KMS-11 (cell line): Measurements from ENCODE around the gene NUMA1.

Experiments used
- H2AFZ ChIP-seq: fragments of 200-600 bp; sonication (generic); 2 replicates; pipeline ENCODE4 v1.6.1; 2016; ENCODE audit warnings: antibody characterized with exemption, mixed run types, low read depth
- H3K27ac ChIP-seq: fragments of 200-600 bp; sonication (generic); 2 replicates; pipeline ENCODE4 v1.6.1; 2016; ENCODE audit warnings: mild to moderate bottlenecking, mixed run types
- H3K27me3 ChIP-seq: fragments of 200-600 bp; sonication (generic); 2 replicates; pipeline ENCODE4 v1.6.1; 2017; ENCODE audit warnings: mild to moderate bottlenecking, low read depth, mixed run types, moderate library complexity; ENCODE audit not compliant: insufficient read depth
- H3K36me3 ChIP-seq: fragments of 200-600 bp; sonication (generic); 2 replicates; pipeline ENCODE4 v1.6.1; 2017; ENCODE audit warnings: mild to moderate bottlenecking, mixed run types; ENCODE audit not compliant: insufficient read depth
- H3K4me1 ChIP-seq: fragments of 200-600 bp; sonication (generic); 2 replicates; pipeline ENCODE4 v1.6.1; 2016; ENCODE audit warnings: mild to moderate bottlenecking, low read depth, mixed run types; ENCODE audit not compliant: poor library complexity, severe bottlenecking
- H3K4me2 ChIP-seq: fragments of 200-600 bp; sonication (generic); 2 replicates; pipeline ENCODE4 v1.7.0; 2016; ENCODE audit warnings: mild to moderate bottlenecking, mixed run types
- H3K4me3 ChIP-seq: fragments of 200-600 bp; sonication (generic); IDR thresholded peaks from 2 replicates; pipeline ENCODE4 v1.6.1; 2017; ENCODE audit warnings: low read depth, low read length, mixed read lengths; ENCODE audit not compliant: insufficient read depth
- H3K79me2 ChIP-seq: fragments of 200-600 bp; sonication (generic); 2 replicates; pipeline ENCODE4 v1.6.1; 2016; ENCODE audit warnings: low read depth, mixed run types; ENCODE audit not compliant: insufficient read depth
- H3K9ac ChIP-seq: fragments of 200-600 bp; sonication (generic); 2 replicates; pipeline ENCODE4 v1.6.1; 2016; ENCODE audit warnings: mild to moderate bottlenecking, mixed run types
- H4K20me1 ChIP-seq: fragments of 200-600 bp; sonication (generic); 2 replicates; pipeline ENCODE4 v1.6.1; 2016; ENCODE audit warnings: mild to moderate bottlenecking, mixed run types; ENCODE audit not compliant: insufficient read depth
- TF ChIP-seq, protein P1 (sequence below): fragments of 200-600 bp; sonication (generic); conservative IDR thresholded peaks from 2 replicates; pipeline ENCODE4 v1.6.1; 2017; ENCODE audit warnings: low read depth, mild to moderate bottlenecking, antibody characterized with exemption, low read length, moderate library complexity, mixed read lengths

The NUMA1 gene

DNA sequence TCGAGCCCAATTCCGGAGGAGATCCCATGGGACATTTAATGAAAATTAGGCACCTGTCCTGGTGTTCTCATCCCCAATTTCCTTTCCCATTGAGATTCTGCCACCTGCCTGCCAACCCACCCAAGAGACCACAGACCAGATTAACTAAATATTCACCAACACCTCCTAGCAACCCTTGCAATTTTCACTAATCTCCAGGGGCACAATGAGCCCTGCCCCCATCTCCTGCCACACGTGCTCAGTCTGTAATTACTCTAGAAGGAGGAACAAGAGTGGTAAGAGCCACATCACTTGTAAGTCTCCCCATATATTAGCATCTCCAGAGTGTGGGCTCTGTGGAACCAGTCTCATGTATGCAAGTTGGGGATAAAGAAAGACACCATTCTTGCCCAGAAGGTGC is 43.7 kb downstream of the NUMA1 start:
- Histone ChIP-seq H3K79me2 (peaks cover 87% of the 10 kb centered on the region), H3K4me3 (no peak overlapping the region), H3K36me3 (peaks cover 11% of the 10 kb centered on the region), H3K27me3 (no peaks in the 10 kb centered on the region), H3K4me1 (peaks cover 46% of the 10 kb centered on the region), H4K20me1 (no peaks in the 10 kb centered on the region), H3K27ac (no peak overlapping the region; the same call in 1 of the 2 replicates), H3K9ac (no peak overlapping the region), H2AFZ (no peak overlapping the region), H3K4me2 (peak overlapping the region; percentile 100)
- TF ChIP-seq, protein P1, sequence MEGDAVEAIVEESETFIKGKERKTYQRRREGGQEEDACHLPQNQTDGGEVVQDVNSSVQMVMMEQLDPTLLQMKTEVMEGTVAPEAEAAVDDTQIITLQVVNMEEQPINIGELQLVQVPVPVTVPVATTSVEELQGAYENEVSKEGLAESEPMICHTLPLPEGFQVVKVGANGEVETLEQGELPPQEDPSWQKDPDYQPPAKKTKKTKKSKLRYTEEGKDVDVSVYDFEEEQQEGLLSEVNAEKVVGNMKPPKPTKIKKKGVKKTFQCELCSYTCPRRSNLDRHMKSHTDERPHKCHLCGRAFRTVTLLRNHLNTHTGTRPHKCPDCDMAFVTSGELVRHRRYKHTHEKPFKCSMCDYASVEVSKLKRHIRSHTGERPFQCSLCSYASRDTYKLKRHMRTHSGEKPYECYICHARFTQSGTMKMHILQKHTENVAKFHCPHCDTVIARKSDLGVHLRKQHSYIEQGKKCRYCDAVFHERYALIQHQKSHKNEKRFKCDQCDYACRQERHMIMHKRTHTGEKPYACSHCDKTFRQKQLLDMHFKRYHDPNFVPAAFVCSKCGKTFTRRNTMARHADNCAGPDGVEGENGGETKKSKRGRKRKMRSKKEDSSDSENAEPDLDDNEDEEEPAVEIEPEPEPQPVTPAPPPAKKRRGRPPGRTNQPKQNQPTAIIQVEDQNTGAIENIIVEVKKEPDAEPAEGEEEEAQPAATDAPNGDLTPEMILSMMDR = no peak

DNA sequence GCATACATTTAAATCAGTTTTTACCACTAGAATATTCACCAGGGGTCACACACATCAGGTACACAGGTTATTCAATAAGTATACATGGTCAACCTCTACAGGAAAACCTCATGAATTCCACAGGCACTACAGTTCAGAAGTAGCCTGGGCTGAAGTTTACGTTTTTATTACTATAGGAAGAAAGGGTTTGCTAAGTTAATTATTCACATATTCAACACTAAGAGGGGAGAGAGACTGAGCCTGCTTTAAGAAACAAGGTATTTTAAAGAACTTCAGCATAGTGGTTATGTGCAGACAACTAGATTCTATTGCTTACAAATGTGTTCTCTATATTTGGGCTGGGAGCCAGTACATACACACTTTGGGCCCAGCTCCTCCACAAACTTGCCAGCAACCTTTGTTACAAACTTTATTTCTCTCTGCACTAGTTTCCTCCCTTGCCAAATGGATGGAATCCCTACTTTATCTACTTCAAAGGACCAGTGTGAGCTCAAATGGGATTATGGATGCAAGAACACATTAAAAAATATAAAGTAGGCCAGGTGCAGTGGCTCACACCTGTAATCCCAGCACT is 49.8 kb downstream of the NUMA1 start:
- Histone ChIP-seq H3K27me3 (no peaks in the 10 kb centered on the region), H3K4me2 (no peak overlapping the region), H3K9ac (no peak overlapping the region), H3K27ac (no peak overlapping the region), H2AFZ (no peak overlapping the region), H3K36me3 (peaks cover 16% of the 10 kb centered on the region), H3K79me2 (peaks cover 38% of the 10 kb centered on the region), H4K20me1 (no peaks in the 10 kb centered on the region), H3K4me3 (no peak overlapping the region), H3K4me1 (peaks cover 8% of the 10 kb centered on the region)
- TF ChIP-seq, protein P1 = no peak

DNA sequence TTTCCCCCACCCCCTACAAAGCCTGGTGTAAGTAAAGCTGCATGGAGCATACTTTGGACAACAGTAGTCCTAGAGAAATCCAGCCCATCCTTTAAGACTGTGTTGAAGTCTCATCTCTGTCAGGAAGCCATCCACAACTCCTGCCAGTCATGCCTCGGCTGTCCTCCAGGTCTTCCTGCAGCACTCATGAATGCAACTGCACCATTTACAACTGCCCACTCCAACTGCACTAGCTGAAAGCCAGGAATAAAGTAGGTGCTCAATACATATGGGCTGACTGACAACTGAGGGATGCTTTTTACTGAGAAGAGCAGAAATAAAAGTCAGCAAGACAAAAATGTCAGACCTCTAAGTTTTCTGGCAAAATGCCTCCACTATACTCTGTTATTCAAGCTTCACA is 54.3 kb downstream of the NUMA1 start:
- Histone ChIP-seq H3K27me3 (no peaks in the 10 kb centered on the region), H3K9ac (no peak overlapping the region), H4K20me1 (0 out of 2 replicates have a peak, but pooled peaks cover 8% of the 10 kb centered on the region), H3K4me1 (peaks cover 6% of the 10 kb centered on the region), H3K27ac (0 out of 2 replicates have a peak overlapping the region, but pooled peaks have one; percentile 26), H3K4me3 (no peak overlapping the region), H3K4me2 (no peak overlapping the region), H3K79me2 (peaks cover 9% of the 10 kb centered on the region; the same call in 1 of the 2 replicates), H2AFZ (no peak overlapping the region), H3K36me3 (peaks cover 10% of the 10 kb centered on the region; the same call in 1 of the 2 replicates)
- TF ChIP-seq, protein P1 = no peak

DNA sequence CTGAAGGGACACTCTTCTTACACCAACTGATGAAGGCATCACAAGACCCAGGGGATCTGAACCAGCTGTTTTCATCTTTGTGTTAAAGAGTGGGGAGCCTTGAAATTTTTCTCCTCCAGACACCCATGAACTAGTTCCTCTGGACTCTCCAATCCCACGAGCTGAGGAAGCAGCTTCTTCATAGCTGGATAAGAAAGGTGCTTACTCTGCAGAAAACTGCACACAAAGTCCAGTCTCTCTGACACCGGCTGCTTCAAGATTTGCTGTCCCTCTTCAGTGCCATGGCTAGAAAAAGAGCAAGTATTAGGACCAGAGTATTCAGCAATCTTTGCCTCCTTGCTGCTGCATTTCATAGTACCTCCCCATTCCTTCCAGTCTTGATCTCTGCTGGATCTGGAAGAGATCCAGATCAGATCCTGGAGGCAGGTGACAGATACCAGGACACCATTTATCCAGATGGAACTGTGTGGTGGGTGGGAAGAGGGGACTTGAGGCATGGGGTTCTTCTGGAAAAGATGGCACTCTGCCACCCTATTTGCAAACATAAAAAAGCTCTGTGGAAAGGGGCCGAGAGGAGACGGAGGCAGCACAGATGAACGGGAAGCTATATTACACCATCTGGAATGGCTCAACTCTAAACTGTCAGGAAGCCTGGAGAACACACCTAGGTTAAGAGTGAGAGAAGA is 56.1 kb downstream of the NUMA1 start:
- Histone ChIP-seq H3K36me3 (peaks cover 11% of the 10 kb centered on the region; the same call in 1 of the 2 replicates), H3K27ac (no peak overlapping the region), H3K4me3 (no peak overlapping the region), H2AFZ (no peak overlapping the region), H3K79me2 (peaks cover 9% of the 10 kb centered on the region; the same call in 1 of the 2 replicates), H3K4me2 (no peak overlapping the region), H3K9ac (no peak overlapping the region), H3K4me1 (peaks cover 6% of the 10 kb centered on the region), H3K27me3 (no peaks in the 10 kb centered on the region), H4K20me1 (0 out of 2 replicates have a peak, but pooled peaks cover 8% of the 10 kb centered on the region)
- TF ChIP-seq, protein P1 = no peak
